DMS153 (cell line): ENCODE measurements around the gene ZNF513.
A peak's percentile ranks its signal among the peaks of the same experiment; 100 is the strongest.
"Not testable (repeated sequence)": the region's sequence is repeated elsewhere in the genome, so short reads cannot be mapped to it uniquely, and the experiment has no call there.

Experiments used
- DNase-seq: peaks from one replicate; lab custom pipeline; 2025; lab: John Stamatoyannopoulos, UW

Gene ZNF513

DNA sequence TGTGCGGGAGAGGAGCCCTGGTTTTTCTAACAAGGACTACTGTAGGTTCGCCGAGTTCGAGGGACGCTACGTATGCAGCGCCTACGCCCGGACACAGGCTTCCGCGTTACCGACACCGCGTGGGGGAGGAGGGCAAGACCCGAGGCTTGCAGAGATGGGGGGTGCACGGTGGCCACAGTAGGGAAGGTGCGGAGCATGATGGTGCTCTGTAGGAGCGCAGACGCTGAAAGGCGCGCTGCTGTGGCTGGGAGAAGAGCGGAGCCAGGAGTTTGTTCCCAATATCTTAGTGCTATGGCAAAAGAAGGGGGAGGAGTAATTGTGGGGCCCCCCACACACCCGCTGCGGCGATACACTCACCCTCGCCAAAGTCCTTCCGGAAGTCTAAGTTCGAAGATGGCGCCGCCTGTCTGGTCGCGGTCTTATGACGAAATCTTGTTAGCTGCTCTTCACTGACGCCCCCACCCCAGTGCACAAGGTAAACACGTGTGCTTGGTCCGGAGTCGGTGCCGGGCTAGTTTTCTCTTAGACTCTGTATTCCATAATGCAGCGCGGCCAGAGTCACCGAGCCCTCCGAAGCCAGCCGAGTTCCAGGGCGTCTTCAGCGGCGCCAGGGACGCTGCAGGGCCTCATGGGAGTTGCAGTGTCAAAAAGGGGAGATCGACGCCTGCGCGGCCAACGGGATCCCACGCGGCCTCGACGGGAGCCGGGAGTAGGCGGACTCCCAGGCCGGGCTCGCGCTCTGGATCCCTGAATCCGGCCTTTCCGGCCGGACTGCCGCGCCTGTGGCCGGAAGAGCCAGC lies 24.0 kb downstream of the ZNF513 start, which contains the start of gene GTF3C2:
Gene GTF3C2 (minus strand): TSS at position 383 of the 800 bp plus-strand sequence. CDS start 13,210 bp downstream, outside the sequence.
- DNase-seq: peak; percentile 97

DNA sequence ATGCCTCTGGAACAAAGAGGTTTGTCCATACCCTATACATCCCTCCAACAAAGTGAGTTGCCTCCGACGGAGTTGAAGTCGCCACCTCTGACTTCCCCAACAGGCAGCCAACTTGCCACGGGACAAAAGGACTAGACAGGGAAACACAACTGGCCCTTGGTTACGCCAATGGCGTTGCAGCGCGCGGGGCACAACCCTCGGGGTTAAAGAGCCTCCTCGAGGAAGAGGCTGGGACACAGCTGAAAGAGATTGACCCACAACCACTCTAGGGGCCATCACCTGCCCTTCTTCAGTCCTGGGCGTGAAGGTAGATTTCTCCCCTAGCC lies 24.5 kb downstream of the ZNF513 start:
- DNase-seq: no peak

- no peak for DNase-seq
These were observed 26.0 kb downstream of the ZNF513 start for GRCh38 chr2:27354597-27354927.

DNA sequence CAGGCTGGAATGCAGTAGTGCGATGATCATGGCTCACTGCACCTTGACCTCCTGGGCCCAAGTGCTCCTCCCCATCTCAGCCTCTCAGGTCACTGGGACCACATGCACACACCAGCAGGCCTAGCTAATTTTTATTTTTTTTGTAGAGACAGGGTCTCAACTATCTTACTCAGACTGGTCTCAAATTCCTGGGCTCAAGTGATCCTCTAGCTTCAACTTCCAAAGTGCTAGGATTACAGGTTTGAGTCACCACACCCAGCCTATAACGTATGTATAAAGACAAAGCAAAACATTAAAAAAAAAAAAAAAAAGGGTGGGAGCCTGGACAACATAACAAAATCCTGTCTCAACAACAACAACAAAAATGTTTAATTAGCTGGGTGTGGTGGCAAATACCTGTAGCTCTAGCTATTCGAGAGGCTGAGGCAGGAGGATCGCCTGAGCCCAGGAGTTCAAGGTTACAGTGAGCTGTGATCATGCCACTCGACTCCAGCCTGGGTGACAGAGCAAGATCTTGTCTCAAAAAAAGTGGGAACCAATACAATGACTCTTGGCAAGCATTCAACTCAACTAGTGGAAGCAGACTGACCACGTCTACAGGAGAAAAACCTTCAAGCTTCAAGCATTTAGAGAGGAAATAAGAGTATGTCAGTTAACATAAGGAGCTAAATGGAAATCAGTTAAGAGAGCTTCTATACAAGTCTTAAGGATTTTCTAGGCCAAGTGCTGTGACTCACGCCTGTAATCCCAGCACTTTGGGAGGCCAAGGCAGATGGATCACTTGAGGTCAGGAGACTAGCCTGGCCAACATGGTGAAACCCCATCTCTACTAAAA lies 26.6 kb downstream of the ZNF513 start:
- DNase-seq: no peak

DNA sequence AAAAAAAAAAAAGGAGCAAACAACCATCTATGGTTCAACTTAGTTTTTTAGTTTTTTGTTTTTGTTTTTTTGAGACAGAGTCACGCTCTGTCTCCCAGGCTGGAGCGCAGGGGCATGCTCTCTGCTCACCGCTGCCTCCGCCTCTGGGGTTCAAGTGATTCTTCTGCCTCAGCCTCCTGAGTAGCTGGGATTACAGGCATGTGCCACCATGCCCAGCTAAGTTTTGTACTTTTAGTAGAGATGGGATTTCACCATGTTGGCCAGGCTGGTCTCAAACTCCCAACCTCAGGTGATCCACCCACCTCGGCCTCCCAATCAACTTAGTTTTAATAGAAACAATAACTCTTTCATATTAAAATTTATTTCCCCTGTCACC lies 27.2 kb downstream of the ZNF513 start:
- DNase-seq: not testable (repeated sequence)

- no peak for DNase-seq
These were observed 28.5 kb downstream of the ZNF513 start for GRCh38 chr2:27351802-27352598.

- no peak for DNase-seq
These were observed 30.3 kb downstream of the ZNF513 start for GRCh38 chr2:27350106-27350693.

DNA sequence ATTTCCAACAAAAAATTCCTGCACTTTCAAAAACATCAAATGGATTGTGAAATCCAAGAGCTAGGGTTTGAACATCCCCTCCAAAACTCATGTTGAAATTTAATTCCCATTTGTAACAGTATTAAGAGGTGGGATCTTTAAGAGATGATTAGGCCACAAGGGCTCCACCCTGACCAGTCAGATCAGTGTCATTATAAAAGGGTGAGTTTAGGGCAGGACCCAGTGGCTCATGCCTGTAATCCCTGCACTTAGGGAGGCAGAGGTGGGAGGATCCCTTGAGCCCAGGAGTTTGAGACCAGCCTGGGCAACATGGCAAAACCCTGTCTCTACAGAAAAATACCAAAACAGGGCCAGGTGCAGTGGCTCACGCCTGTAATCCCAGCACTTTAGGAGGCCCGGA lies 32.9 kb downstream of the ZNF513 start:
- DNase-seq: no peak

DNA sequence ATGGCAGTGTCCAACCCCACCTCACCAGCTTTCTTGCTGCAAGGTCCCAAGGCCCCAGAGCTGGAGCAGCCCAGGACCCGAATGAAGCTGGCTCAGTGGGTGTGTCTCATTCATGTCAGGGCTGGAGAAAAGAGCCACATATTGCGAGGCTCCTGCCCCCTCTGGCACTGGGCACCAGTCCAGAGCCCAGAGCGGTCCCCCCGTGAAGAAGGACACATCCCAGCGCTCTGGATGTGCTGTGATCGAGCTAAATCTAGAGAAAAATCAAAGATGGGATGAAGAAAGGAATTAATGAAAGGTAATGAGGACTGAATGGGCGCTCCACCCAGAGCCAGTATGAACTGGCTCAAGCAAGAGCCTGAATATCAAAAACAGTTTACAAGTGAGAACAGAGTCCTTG lies 44.4 kb downstream of the ZNF513 start:
- DNase-seq: no peak

DNA sequence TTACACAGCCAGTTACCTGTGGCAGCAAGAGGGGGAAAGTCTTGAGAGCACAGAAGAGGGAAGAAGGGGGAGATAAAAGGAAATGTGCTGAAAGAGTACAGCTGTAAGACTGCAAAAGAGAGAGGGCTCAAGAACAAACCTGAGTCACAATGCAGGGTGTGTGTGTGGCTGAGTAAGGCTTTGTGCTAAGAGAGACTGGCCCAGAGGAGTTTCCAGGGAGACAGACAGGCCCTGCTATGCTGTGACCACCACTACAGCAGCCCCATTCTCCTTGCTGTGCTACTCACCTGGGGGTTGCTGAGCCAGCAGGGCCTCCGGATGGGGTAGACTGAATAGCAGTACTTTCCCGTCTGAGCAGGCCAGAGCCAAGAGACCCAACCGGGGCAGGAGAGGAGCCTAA lies 45.2 kb downstream of the ZNF513 start:
- no peak for DNase-seq
